Measurements from ENCODE around the gene IL10RA. TPM values are rescaled to one million over a fixed set of nuclear protein-coding genes. Genes with fewer than 3 reads are reported as not detected.

The IL10RA gene
- total RNA-seq, 2 experiments from 2014 or later, result 58.1 to 62.6 TPM

DNA sequence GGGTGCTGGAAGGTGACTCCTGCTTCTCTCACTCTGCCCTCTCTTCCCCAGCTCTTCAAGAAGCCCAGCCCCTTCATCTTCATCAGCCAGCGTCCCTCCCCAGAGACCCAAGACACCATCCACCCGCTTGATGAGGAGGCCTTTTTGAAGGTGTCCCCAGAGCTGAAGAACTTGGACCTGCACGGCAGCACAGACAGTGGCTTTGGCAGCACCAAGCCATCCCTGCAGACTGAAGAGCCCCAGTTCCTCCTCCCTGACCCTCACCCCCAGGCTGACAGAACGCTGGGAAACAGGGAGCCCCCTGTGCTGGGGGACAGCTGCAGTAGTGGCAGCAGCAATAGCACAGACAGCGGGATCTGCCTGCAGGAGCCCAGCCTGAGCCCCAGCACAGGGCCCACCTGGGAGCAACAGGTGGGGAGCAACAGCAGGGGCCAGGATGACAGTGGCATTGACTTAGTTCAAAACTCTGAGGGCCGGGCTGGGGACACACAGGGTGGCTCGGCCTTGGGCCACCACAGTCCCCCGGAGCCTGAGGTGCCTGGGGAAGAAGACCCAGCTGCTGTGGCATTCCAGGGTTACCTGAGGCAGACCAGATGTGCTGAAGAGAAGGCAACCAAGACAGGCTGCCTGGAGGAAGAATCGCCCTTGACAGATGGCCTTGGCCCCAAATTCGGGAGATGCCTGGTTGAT is 12.6 kb downstream of the IL10RA start:
- CTCF ChIA-PET, result interaction anchor here (0.7 to 5.5 kb wide), 8 partner anchors 10 to 53 kb away, joined by 3 to 42 read pairs (median 5); partner anchors contain the start of gene IL10RA
- POLR2A ChIA-PET, result interaction anchor here (0.6 to 12.2 kb wide), 6 partner anchors 9 to 155 kb away, joined by 3 to 205 read pairs (median 5); partner anchors contain the start of gene IL10RA

DNA sequence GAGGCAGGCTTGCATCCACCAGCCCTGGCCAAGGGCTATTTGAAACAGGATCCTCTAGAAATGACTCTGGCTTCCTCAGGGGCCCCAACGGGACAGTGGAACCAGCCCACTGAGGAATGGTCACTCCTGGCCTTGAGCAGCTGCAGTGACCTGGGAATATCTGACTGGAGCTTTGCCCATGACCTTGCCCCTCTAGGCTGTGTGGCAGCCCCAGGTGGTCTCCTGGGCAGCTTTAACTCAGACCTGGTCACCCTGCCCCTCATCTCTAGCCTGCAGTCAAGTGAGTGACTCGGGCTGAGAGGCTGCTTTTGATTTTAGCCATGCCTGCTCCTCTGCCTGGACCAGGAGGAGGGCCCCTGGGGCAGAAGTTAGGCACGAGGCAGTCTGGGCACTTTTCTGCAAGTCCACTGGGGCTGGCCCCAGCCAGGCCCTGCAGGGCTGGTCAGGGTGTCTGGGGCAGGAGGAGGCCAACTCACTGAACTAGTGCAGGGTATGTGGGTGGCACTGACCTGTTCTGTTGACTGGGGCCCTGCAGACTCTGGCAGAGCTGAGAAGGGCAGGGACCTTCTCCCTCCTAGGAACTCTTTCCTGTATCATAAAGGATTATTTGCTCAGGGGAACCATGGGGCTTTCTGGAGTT is 13.3 kb downstream of the IL10RA start:
- CTCF ChIA-PET, result interaction anchor here (1.1 to 5.5 kb wide), 6 partner anchors 12 to 156 kb away, joined by 3 to 42 read pairs (median 12); partner anchors contain the start of gene IL10RA

DNA sequence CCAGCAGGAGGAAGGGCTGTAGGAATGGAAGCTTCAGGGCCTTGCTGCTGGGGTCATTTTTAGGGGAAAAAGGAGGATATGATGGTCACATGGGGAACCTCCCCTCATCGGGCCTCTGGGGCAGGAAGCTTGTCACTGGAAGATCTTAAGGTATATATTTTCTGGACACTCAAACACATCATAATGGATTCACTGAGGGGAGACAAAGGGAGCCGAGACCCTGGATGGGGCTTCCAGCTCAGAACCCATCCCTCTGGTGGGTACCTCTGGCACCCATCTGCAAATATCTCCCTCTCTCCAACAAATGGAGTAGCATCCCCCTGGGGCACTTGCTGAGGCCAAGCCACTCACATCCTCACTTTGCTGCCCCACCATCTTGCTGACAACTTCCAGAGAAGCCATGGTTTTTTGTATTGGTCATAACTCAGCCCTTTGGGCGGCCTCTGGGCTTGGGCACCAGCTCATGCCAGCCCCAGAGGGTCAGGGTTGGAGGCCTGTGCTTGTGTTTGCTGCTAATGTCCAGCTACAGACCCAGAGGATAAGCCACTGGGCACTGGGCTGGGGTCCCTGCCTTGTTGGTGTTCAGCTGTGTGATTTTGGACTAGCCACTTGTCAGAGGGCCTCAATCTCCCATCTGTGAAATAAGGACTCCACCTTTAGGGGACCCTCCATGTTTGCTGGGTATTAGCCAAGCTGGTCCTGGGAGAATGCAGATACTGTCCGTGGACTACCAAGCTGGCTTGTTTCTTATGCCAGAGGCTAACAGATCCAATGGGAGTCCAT is 14.1 kb downstream of the IL10RA start:
- ChIA-PET CTCF (interaction anchor here (0.8 to 5.5 kb wide), 9 partner anchors 13 to 157 kb away, joined by 3 to 42 read pairs (median 6); partner anchors contain the start of gene IL10RA), POLR2A (interaction anchor here (0.6 to 12.2 kb wide), 3 partner anchors 13 to 168 kb away, joined by 3 to 205 read pairs (median 36); partner anchors contain the start of gene IL10RA)

More for the DNA sequence above, 13.3 kb downstream of the IL10RA start:
- POLR2A ChIA-PET, result interaction anchor here (0.6 to 12.2 kb wide), 3 partner anchors 12 to 167 kb away, joined by 3 to 205 read pairs (median 3); partner anchors contain the start of gene IL10RA

DNA sequence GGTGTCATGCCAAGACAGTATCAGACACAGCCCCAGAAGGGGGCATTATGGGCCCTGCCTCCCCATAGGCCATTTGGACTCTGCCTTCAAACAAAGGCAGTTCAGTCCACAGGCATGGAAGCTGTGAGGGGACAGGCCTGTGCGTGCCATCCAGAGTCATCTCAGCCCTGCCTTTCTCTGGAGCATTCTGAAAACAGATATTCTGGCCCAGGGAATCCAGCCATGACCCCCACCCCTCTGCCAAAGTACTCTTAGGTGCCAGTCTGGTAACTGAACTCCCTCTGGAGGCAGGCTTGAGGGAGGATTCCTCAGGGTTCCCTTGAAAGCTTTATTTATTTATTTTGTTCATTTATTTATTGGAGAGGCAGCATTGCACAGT is 14.6 kb downstream of the IL10RA start:
- ChIA-PET POLR2A (interaction anchor here (3.0 to 12.2 kb wide), 3 partner anchors 14 to 51 kb away, joined by 25 to 205 read pairs (median 36); partner anchors contain the start of gene IL10RA), CTCF (interaction anchor here (0.8 to 5.5 kb wide), 9 partner anchors 14 to 156 kb away, joined by 3 to 42 read pairs (median 6); partner anchors contain the start of gene IL10RA)

GRCh38 chr11:118001494-118001971 is 15.3 kb downstream of the IL10RA start:
- CTCF ChIA-PET, result interaction anchor here (0.5 to 3.9 kb wide), 12 partner anchors 9 to 157 kb away, joined by 3 to 22 read pairs (median 5); partner anchors contain the start of gene IL10RA
- POLR2A ChIA-PET, result interaction anchor here (0.8 to 12.2 kb wide), 9 partner anchors 11 to 51 kb away, joined by 3 to 205 read pairs (median 5); partner anchors contain the start of gene IL10RA

DNA sequence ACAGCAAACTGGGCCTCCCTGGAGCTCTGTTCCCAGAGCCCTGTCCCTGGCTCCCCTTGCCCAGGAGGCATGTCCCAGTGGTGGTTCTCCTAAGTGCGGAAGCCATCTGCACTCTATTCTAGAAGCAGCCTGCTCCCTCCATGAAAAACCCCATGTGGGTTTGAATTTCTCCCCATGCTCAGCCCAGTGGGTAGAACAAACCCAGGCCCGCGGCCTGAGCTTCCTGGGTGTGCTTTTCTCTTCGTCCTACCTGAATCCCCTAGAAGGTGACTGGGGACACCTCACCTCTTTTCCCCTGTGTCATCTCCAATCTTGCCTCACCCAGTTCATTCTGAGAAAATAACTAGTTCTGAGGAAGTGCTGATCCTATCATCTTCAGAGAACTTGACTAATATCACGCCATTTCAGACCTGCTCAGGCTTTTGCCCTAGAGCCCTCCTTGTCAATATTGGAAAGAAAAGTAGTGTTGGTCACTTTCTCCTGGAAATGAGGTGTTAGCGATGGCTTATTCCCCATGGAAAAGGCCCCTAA is 15.9 kb downstream of the IL10RA start:
- ChIA-PET CTCF (interaction anchor here (0.5 to 3.9 kb wide), 15 partner anchors 8 to 187 kb away, joined by 3 to 22 read pairs (median 5); partner anchors contain the start of gene IL10RA), POLR2A (interaction anchor here (0.6 to 12.2 kb wide), 12 partner anchors 11 to 66 kb away, joined by 3 to 205 read pairs (median 6); partner anchors contain the start of gene IL10RA)

DNA sequence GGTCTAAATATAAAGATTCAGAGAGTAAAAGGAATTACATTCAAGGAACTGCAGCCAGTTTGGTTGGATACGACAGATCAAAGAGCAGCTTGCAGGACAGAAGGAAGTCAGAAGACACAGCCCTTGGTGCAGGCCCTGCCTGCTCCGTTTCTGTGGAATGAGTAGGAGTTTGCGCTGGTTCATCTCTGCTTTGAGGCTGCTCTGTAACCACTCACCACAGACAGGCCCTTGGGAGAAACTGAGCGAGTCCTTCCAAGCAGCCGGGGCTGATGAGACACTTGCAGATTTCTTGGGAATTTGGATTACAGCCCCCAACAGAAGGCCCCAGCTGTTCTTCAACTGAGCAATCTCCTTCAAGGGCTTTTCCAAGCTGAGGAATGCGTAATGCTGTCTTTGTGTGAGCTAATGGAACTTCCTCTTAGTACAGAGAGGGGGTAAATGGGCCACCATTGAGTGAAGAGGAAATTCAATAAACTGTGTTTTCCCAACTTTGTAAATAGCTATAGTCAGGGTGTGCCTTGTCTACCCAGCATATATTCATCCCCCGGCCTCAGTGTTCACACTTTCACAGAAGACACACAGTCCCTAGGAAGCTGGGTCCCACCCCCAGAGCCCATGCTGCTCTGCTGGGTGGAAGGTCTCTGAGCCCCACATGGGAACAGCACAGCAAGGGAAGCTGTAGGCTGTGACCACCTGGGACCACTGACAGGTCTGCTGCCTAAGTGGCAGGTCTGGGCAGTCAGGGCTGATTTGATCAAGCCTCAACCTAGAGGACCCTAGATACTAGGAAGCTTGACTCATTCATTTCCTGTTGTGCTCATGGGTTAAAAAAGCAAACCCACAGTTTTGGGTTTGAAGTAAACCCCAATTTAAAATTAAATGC is 16.6 kb downstream of the IL10RA start:
- ChIA-PET CTCF (interaction anchor here (1.0 to 3.9 kb wide), 12 partner anchors 8 to 188 kb away, joined by 3 to 22 read pairs (median 6); partner anchors contain the start of gene IL10RA), POLR2A (interaction anchor here (0.6 to 12.2 kb wide), 14 partner anchors 11 to 187 kb away, joined by 3 to 205 read pairs (median 4); partner anchors contain the start of gene IL10RA)

GRCh38 chr11:118003456-118003855 is 17.3 kb downstream of the IL10RA start:
- CTCF ChIA-PET, result interaction anchor here (1.1 to 3.9 kb wide), 5 partner anchors 9 to 188 kb away, joined by 3 to 22 read pairs (median 6); partner anchors contain the start of gene IL10RA
- POLR2A ChIA-PET, result interaction anchor here (0.8 to 12.2 kb wide), 7 partner anchors 13 to 188 kb away, joined by 3 to 205 read pairs (median 13); partner anchors contain the start of gene IL10RA

- ChIA-PET CTCF (interaction anchor here (1.0 to 3.9 kb wide), 4 partner anchors 11 to 58 kb away, joined by 3 to 18 read pairs (median 3); no protein-coding TSS in a partner anchor), POLR2A (interaction anchor here (0.9 to 12.2 kb wide), 5 partner anchors 12 to 46 kb away, joined by 3 to 205 read pairs (median 3); partner anchors contain the start of gene IL10RA)
Observed at GRCh38 chr11:118004543-118005223, 18.5 kb downstream of the IL10RA start.

DNA sequence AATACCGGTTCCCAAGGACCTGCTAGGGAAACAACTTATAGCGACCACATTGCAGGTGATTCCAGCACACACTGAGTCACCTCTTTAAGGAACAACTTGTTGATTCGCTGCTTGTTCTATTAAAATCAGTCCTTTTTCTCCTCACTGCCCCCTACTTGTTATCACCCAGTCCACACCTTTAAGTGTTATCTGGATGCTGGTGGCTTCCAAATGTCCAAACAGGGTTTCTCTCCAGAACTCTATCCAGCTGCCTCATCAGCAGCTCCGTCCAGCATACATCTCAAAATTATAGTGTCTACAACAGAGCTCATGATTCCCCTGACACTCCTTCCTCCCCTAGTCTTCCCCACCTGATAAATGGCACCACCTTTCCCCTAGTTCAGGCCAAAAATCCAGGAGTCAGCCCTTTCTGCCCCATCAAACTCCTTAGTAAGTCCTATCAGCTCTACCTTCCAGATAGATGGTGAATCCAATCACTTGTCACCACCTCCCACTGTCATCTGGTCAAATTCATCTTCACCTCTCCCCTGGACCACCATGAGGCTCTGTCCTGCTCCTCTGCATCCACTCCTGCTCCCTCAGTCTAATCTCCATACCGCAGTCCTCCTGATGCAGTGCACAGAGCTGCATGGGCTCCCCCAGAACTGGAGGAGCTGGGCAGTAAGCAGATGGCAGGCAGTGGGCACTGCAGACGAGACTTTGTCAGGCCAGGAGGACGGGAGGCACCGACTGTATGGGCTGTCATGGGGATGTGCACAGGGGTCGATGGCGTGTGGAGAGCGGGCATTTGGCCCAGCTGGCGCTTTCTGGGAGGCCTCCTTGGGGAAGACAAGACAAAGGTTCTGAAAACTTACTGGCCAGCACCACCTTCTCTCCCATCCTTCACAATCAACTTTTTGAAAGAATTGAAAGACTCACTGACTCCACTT is 19.3 kb downstream of the IL10RA start:
- ChIA-PET CTCF (interaction anchor here (1.0 to 3.9 kb wide), 5 partner anchors 10 to 59 kb away, joined by 3 to 18 read pairs (median 3); no protein-coding TSS in a partner anchor), POLR2A (interaction anchor here (0.9 to 12.2 kb wide), 4 partner anchors 18 to 46 kb away, joined by 3 to 205 read pairs (median 3); partner anchors contain the start of gene IL10RA)

DNA sequence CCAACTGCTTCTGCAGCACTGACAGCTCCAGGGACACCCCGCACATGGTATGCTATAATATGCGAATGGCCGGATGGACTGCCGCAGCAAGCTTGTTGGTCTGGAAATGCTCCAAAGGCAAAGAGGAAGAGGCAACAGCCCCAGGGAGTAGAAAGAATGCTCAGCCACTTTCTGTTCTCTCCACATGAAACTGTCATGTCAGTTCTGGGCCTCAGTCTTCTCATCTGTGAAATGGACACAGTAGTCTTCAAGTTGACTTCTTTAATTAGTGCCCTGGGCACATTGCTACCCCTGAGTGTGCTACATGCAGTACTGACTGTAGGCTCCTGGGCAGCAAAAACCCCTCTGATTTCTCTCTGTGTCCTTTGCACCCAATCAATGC is 19.9 kb downstream of the IL10RA start:
- ChIA-PET POLR2A (interaction anchor here (1.8 to 12.2 kb wide), 2 partner anchors 10 to 19 kb away, joined by 12 to 205 read pairs; partner anchors contain the start of gene IL10RA), CTCF (interaction anchor here (1.0 to 3.9 kb wide), 2 partner anchors 46 to 59 kb away, joined by 3 to 18 read pairs; no protein-coding TSS in a partner anchor)

DNA sequence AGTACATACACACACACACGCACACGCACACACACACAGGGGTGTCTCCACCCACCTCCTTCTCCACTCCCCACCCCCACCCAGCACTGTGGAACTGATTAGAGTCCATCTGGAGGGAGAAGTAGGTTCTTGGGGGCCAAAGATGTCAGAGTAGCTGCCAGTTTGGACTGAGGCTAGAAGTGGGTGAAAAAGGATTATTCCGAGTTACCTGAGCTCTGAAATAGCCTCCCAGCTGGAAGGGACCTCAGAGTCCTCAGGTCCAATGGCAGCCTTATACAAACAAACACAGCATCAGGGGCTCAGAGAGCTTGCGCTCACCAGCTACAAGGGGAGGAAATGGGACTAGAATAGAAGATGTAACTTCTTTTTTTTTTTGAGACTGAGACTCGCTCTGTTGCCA is 20.8 kb downstream of the IL10RA start:
- CTCF ChIA-PET, result interaction anchor here (0.6 to 3.9 kb wide), 10 partner anchors 8 to 569 kb away, joined by 3 to 18 read pairs (median 5); no protein-coding TSS in a partner anchor
- POLR2A ChIA-PET, result interaction anchor here (0.5 to 1.8 kb wide), 6 partner anchors 9 to 38 kb away, joined by 3 to 12 read pairs (median 4); partner anchors contain the start of gene IL10RA

- ChIA-PET POLR2A (interaction anchor here (0.5 to 1.8 kb wide), 7 partner anchors 8 to 39 kb away, joined by 3 to 12 read pairs (median 4); partner anchors contain the start of gene IL10RA), CTCF (interaction anchor here (0.6 to 3.9 kb wide), 11 partner anchors 8 to 570 kb away, joined by 3 to 18 read pairs (median 4); no protein-coding TSS in a partner anchor)
Observed at GRCh38 chr11:118007563-118008270, 21.5 kb downstream of the IL10RA start.
